NK-92 (cell line): ENCODE measurements around the gene KRTAP16-1.

Experiments
- DNase-seq: peaks from one replicate; lab custom pipeline; 2025; ENCODE audit not compliant: unreplicated experiment; lab: John Stamatoyannopoulos, UW

KRTAP16-1 gene

DNA sequence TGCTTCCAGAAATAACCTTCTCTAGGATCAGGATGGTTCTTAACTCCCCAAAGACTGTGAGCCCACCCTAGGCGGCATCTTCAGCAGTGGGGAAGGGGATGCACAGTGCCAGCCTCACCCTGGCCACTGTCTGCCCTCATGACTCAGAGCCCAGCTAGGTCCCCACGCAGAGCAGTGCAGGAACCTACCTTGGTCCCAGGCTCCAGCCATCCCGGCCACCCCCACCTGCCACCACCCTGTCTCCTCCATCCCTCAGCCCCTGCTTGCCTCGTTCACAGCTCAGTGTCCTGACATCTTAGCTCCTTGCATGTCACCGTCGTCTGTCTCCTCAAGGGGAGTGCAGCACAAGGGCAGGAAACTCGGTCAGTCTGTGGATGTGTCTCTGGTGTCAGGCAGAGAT lies 22.5 kb upstream of the KRTAP16-1 start:
- DNase-seq: no peak

DNA sequence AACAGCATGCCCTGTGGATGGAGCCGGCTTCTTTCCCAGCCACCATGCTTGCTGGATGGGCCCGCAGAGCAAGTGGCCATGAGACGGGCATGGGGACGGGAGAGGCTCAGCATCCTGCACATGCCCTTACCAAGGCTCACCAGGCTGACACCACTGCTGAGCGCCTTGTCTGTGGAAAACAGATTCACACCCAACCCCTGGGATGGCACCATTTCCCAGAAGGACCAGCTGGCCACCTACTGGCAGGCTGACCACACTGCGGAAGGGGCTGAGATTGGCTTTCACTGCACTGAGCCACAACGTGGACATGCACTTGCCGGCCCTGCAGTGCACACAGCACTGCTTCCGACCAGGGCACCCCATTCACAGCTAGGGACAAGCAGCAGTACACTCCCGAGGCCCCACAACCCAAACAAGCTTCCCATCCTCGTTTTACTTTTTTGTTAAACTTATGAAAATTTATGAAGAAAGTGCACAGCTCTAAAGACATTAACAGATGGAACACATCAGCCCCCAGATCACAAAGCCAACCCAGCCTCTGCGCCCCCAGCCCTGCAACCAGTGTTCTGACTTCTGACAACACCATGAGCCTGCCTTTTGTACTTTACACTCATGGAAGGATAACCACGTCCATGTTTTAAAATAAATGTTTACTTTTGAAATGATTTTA lies 20.3 kb upstream of the KRTAP16-1 start:
- DNase-seq: no peak

DNA sequence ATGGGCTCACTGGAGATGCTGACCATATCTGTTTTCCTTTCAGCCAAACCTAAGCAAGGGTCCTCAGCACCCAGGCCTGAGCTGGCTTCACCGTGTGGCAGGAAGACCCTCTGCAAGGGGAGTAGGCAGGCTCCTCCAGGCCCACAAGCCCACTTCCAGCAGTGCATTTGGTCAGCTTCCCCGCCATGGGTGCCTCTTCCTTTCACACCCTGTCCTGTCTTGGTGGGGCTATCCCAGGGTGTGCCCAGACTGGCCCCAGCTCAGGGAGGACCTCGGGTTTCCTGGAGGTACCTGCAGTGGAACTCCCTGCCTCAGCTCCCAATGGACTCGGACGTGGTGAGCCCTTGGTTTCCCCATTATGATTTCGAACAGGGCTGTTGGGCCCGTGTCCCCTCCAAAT lies 19.1 kb upstream of the KRTAP16-1 start:
- no peak for DNase-seq

DNA sequence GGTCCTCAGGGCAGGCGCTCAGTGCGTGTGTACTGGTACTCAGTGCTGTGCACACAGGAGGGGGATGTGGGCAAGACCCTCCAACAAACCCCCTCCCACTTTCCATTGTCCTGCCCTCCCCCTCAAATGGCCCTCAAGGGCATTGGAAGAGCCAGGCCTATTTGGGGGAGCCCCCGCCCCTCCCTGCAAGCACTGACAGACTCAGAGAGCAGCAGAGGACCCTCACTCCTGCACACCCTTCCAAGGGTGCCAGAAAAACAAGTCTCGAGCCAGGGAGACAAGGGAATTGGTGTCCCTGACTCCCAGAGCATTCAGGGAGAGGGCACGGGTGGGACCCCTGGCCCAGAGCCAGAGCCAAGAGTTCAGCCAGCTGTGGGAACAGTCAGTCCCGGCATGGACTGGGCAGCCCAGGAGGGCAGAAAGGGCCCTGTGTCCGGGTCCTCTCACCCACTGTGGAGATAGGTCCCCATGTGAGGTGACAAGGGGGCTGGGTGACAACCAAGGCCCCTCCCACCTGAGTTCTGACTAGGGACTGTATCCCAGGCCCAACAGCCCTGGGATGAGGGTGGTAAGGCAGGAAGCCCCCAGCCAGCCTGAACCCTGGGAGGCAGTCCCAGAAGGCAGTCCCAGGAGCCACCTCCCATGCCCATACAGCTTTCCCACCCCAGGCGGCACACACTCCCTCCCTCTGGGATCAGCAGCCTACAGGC lies 18.5 kb upstream of the KRTAP16-1 start:
- no peak for DNase-seq

DNA sequence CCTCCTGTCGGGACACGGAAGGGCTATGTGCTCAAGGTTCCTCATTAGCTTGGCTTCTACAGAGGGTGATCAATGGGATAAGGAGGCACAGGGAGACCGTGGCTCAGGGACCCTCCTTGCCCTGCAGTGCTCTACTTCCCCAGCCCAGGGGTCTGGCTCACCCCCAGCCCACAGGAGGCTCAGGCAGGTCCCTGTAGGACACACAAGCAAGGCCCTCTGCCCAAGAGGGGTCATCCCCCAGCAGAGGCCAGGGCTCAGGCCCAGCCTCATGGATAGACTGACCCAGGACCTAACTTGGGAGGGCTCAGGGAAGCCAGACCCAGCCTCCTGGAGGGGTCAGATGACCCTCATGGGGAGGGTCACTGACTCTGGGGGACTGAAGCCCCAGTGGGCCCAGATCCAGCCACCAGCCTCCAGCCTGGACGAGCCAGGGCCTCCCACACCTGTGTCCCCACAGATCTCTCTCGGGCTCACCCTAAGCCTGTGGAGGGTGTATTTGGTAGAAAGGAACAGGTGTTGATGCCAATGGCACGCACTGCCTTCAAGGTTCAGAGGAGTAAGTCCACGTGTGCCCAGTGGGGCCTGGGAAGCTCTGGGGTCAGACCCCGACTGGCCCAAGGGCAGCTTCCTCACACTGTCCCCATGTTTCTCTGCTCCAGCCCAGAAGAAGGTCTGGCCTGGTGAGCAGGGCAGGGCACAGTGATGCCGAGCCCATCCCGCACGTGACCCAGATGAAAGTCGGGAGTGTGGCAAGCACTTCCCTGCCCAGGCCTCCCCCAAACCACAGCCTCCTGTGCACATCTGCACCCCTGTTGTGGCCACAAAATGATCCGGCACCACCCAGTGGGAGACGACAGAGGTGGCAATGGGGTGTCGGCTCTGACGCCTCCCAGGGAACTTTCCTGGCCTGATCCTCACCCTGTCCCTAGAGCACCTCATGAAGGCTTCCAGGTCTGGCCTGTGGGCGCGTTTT lies 17.4 kb upstream of the KRTAP16-1 start:
- DNase-seq: no peak

DNA sequence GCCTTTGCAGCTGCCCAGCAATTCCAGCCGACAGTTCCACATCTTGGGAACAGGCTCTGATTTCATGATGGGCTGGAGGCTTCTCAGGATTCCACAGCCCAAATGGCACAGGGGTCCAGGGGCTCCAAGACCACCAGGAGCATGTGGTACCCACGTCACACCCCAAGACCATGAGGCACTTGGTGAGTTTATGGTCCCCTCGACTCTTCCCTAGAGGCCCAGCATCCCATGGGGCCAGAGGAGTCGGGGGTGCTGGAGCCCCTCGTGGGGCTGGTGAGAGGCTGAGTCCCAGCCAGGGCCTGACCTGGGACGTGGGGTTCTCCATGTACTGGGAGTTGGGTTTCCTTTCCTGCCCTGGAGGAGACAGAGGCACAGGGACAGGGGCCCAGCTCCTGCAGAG lies 16.5 kb upstream of the KRTAP16-1 start:
- DNase-seq: no peak

DNA sequence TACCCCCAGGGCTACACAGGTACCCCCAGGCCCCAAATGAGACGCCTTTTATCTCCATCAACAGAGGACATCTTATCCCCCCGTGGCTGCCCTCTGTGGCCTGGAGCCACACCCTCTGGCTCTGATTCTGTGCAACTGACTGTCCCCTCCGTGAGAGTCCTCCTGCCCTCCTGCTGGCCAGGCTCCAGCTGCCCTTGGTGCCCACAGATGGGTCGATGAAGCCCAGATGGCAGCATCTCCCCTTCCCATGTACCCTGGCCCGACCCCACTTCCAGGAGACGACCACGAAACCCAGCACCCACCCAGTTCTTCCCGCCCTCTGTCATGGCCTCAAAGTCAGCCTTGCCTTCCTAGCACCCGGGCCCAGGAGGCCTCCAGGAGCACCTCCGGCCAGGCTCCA lies 16.0 kb upstream of the KRTAP16-1 start:
- DNase-seq: no peak

DNA sequence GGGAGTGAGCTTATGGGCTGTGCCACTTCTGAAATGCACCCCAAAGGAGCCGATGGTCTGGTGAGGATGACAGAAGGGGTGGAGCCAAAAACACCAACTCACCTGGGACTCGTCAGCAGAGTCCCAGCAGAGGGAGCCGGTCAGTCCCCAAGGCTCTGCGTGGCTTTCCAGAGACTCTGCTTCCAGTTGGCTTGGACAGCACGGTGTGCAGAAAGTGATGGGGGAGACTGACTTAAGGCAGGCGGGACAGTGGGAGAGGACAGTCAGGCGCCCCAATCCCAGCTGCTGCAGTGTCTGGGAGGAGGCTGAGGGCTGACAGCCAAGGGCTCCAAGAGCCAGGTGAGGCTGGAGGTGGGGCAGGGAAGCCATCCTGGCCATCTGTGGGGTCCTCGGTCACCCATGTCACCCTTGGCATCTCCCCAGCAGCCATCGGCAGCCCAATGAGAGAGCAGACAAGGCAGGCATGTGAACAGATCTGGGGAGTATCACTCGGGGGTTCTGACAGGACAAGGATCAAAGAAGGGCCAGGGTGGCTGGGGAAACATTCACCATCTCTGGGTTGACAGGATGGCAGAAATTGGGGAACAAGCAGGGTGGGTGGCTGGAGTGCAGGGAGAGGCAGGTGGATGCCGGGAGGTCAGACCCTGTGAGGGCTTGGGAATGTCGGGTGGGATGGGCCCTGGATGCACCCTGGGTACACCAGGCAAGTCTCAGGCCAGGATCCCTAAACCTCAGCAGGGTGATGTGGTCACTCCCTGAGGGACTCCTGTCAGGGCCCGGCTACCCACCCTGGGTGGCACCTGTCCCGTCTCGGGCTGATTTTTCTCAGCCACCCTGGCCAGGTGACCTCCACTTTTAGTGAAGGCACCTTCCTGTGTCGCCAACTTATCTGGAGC lies 15.3 kb upstream of the KRTAP16-1 start:
- DNase-seq: no peak

DNA sequence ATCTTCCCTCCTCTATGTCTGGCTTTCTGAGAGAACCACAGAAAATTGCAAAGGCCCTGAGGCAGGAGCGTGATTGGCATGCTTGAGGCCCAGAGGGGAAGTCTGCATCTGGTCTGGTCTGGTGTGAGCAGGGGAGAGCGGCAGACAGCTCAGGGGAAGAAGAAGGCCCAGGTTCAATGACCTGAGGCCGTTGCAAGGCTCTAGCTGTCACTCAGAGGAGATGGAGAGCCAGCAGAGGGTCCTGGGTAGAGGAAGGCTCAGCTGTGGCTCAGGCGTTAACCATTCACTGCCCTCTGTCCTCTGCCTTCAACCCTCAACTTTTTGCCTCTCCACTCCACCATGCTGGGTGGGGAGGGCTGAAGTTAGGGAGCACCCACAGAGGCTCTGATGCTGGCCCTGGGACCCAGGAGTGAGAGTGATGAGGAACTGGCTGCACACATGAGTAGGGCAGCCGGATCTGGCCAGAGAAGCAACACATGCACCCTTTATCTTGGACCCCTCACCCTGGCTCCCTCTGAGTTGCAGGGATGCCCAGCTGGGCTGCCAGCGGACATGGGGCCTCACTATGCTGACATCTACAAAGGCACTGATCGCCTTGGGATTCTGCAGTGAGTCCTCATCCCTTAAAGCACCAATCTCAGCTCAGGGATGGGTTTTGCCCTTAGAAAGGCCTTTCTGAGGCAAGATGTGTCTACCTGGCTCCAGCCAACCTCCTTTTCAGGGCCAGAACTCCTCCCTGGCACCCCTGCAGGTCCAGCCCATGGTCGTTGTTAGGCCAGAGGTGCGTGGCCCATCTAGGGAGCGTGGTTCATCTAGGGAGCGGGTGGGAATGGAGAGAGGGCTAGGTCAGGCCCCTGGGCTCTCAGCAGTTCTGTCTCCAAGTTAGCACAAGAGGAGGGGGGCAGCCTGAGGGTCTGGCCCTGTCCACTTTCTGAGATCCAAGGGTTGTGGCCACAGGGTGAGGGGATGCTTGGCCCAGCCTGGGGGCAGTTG lies 14.1 kb upstream of the KRTAP16-1 start:
- DNase-seq: no peak

DNA sequence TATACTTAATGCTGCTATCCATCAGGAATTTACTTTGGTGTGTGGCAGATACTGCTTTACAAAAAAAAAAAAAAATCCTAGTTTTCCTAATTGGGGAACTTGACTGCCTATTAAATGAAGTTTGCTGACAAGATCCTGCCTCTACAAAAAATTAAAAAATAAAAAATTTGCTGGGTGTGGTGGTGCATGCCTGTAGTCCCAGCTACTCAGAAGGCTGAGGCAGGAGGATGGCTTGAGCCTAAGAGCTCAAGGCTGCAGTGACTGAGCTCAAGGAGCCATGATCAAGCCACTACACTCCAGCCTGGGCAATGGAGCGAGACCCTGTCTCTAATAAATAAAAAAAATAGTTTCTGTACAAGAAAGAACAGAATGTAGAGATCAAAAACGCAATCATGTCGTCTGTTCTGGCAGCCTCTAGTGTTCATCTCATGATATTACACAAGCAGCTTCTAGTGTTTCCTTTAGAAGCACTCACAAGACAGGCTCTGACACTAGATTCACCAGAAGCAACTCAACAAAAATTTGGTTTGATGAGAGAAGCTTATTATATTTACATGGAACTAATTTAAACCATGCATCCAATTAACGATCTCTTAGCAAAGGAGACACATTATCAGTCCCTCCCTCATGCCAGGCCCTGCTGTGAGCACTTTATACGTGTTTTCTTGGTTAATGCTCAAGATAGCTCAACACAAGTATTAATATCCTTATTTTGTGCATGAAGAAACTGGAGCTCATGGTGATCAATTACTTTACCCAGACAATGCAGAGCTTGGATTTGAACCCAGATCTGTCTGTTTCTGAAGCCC lies 13.2 kb upstream of the KRTAP16-1 start:
- DNase-seq: no peak

DNA sequence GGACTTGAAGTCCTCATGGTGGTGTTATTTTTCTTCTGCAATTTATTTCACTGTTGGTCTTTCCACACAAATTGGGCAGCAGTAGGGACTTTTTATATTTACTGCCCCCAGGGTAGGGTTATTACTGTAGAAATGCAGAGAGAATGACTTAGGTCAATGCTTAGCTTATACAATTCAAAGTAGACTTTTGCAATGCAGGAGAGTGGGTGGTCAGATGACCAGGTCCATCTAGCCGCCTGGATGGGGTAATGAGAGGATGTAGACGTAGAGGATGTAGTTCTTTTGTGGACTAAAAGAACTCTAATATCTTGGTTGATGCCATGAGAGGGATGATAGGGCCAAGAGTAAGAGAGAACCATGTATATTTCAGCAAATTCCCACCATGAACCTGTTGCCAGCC lies 9.1 kb upstream of the KRTAP16-1 start:
- no peak for DNase-seq

DNA sequence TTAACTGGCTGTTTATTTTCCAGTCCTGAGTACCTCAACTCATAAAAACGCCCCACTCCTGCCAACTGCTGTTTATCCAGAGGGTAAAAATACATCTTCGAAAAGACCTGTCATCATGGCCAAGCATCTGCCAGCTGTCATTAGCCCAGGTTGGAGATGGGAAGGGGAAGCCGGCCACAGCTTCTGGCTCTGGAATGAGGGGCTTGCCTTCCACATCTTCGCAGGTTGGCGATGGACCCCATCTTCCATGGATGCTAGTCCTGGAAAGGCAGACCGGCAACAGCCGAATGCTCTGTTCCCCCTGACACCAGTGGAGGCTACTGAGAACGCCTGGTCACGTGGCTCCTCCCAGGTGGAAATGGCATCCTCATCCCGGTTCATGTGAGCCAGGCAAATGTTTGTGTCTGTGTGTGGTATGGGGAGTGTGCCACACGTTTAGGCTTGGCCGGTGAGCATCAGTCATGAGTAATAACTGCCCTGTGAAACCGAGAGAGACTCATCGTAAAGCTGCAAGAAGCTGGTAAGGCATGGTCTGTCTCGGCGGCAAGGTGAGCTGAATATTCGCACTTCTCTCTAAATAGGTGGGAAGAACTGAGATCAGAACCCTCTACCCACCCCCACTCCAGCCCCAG lies 6.8 kb upstream of the KRTAP16-1 start:
- no peak for DNase-seq

DNA sequence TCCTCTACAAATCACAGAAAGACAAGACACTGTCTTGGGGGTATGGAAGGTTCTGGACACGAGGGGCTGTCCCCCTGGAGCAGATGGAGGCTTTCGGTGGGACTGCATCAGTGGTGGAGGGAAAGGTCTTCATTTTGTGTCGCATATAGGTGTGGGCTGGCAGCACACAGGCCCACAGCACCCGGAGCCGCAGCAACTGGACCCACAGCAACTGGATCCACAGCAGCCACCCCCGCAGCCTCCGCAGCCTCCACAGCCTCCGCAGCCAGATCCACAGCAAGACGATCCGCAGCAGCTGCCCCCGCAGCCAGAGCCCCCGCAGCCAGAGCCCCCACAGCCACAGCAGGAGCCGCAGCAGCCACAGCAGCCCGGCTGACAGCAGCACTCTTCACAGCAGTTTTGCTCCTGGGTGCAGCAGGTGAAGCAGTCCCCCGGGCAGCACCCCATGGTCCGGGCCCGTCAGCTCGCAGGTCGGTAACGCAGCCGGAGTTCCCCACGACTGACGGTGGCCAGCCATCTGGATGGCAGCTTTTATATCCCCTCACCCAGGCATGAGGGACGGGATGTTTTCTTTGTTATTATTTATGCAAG lies 6.2 kb upstream of the KRTAP16-1 start, which contains the start of gene KRTAP17-1:
KRTAP17-1 (minus strand) TSS at position 507 of the 591 bp plus-strand sequence; CDS start at position 447, 60 bp downstream.
- no peak for DNase-seq

DNA sequence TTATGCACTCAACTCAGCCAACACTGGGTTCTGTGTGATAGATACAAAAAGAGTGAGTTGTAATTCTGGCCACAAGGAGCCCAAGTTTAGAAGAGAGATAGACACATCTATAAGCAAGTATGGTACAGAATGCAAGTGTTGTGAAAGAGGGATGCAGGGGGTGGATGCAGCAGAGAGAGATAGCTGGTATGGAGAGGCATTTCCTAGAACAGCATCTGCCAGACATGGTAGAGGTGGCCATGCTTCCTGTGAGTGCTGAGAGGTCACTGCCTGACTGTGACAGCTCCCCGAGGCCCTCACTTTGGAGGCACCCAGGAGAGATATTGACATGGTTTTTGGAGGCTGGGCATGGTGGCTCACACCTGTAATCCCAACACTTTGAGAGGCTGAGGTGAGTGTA lies 2.0 kb upstream of the KRTAP16-1 start:
- no peak for DNase-seq

DNA sequence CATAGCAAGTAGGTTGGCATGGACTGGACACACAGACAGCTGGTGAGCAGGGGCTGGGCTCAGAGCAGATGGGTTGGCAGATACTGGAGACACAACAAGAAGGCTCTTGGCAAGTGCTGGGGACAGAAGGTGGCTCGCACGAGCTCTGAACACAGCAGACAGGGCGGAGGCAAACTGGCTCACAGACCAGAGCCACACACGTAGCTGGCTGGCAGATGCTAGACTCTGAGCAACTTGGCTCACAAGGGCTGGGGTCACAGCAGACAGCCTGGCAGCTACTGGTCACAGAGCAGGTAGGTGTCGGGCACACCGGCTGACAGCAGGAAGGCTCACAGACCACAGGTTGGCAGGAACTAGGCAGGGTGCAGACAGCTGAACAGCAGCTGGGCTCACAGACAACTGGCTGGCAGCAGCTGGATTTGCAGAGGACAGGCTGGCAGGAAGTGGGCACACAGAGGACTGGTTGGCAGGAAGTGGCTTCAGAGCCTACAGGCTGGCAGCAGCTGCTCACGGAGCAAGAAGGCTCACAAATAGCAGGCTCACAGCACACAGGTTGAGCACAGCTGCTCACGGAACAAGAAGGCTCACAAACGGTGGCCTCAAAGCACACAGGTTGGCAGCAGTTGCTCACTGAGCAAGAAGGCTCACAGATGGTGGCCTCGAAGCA lies 725 bp downstream of the KRTAP16-1 start:
- DNase-seq: no peak

DNA sequence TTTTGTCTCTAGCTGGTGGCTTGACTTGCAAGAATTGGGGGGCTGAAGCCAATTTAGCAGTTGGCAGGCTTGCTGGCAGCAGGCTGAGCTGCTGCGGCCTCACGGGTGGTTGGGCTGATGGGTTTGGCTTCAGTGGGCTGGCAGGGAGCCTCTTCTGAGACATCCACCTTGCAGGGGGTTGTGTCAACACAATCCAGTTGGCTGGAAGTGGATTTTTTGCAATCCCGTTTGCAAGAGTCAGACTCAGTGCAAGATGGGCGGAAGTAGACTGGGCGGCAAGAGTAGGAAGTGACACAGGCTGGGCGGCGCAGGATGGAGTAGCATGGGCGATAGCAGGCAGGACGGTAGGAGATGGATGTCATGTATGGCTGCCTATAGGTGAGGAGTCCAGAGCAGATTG lies 1.5 kb downstream of the KRTAP16-1 start:
- no peak for DNase-seq

DNA sequence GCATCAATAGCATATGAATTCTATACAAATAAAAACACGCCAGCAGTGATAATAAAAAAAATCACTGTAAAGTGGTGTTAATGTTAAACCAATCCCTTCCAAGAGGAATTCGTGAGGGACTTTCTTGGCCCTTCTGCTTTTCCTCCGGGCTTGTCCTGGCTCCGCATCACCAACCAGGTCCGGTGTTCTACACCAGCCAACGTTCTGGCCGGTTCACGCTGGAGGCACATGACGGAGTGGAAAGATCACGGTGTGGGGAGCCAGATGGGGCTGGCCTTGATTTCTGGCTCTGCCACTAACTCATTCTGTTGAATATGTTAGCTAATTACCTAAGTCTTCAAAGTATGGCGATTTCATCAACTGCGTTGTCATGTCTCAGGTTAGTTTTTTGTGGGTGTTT lies 5.0 kb downstream of the KRTAP16-1 start:
- DNase-seq: no peak
